Measurements from ENCODE around the gene NAV2.

Gene NAV2

GRCh38 chr11:20046416-20046815, 333.8 kb downstream of the NAV2 start:
- no peak overlapping the region for H3K4me3 ChIP-seq (ENCODE audit: low read length)
- no peak for DNase-seq (ENCODE audit: low read depth)
- no peak for TF ChIP-seq CTCF (conservative IDR thresholded peaks at IDR 0.05; ENCODE audit: low read depth, low read length)

- no peak for TF ChIP-seq CTCF (conservative IDR thresholded peaks at IDR 0.05; ENCODE audit: low read depth, low read length)
- no peak for DNase-seq (ENCODE audit: low read depth)
- no peak overlapping the region for H3K4me3 ChIP-seq (ENCODE audit: low read length)
Observed at GRCh38 chr11:20047006-20047768, 334.6 kb downstream of the NAV2 start.

GRCh38 chr11:20047769-20048154, 335.1 kb downstream of the NAV2 start:
- no peak overlapping the region for H3K4me3 ChIP-seq (ENCODE audit: low read length)
- TF ChIP-seq CTCF (conservative IDR thresholded peaks at IDR 0.05; ENCODE audit: low read depth, low read length) = no peak
- DNase-seq (ENCODE audit: low read depth) = no peak

- no peak overlapping the region for H3K4me3 ChIP-seq (ENCODE audit: low read length)
- DNase-seq (ENCODE audit: low read depth) = no peak
- no peak for TF ChIP-seq CTCF (conservative IDR thresholded peaks at IDR 0.05; ENCODE audit: low read depth, low read length)
Observed at GRCh38 chr11:20048246-20048645, 335.6 kb downstream of the NAV2 start.

GRCh38 chr11:20048707-20049106, 336.1 kb downstream of the NAV2 start:
- TF ChIP-seq CTCF (conservative IDR thresholded peaks at IDR 0.05; ENCODE audit: low read depth, low read length) = no peak
- no peak for DNase-seq (ENCODE audit: low read depth)
- no peak overlapping the region for H3K4me3 ChIP-seq (ENCODE audit: low read length)

- no peak for TF ChIP-seq CTCF (conservative IDR thresholded peaks at IDR 0.05; ENCODE audit: low read depth, low read length)
- DNase-seq (ENCODE audit: low read depth) = no peak
Observed at GRCh38 chr11:20049231-20049630, 336.6 kb downstream of the NAV2 start.

GRCh38 chr11:20050048-20050447, 337.4 kb downstream of the NAV2 start:
- TF ChIP-seq CTCF (conservative IDR thresholded peaks at IDR 0.05; ENCODE audit: low read depth, low read length) = no peak
- no peak overlapping the region for H3K4me3 ChIP-seq (ENCODE audit: low read length)
- no peak for DNase-seq (ENCODE audit: low read depth)

More at GRCh38 chr11:20049231-20049630, 336.6 kb downstream of the NAV2 start:
- no peak overlapping the region for H3K4me3 ChIP-seq (ENCODE audit: low read length)
